Cardiac fibroblast (primary cell): Measurements from ENCODE around the gene PTPRN2.
"Not testable (repeated sequence)": the region's sequence is repeated elsewhere in the genome, so short reads cannot be mapped to it uniquely, and the experiment has no call there.

Source experiments
- DNase-seq, 2 donors: peaks; one replicate each; pipeline versions ENCODE4 v3.0.0 to v3.0.0-alpha.2; 2010; ENCODE audit warnings: low read depth in 2 of 2
- H3K4me3 ChIP-seq, 2 donors: replicated peaks in 1 of 2; 1 replicate in 1 of 2; 2 replicates in 1 of 2; pipeline ENCODE4 v1.5.1; 2011; ENCODE audit warnings: low read depth in 2 of 2, low read length in 2 of 2, mild to moderate bottlenecking in 2 of 2, moderate library complexity in 1 of 2
- CTCF ChIP-seq: IDR thresholded peaks from one replicate; pipeline ENCODE4 v1.5.1; 2011; ENCODE audit warnings: low read depth, mild to moderate bottlenecking, low read length, inconsistent platforms

Gene PTPRN2

GRCh38 chr7:158227258-158227984, 360.2 kb downstream of the PTPRN2 start:
- no peak for TF ChIP-seq CTCF
- no peak for DNase-seq
- no peak overlapping the region for H3K4me3 ChIP-seq

- no peak overlapping the region for H3K4me3 ChIP-seq
- no peak for DNase-seq
- no peak for TF ChIP-seq CTCF
Measured at GRCh38 chr7:158216198-158216597, 371.4 kb downstream of the PTPRN2 start.

- no peak overlapping the region for H3K4me3 ChIP-seq
- DNase-seq = no peak
- TF ChIP-seq CTCF = no peak
Measured at GRCh38 chr7:158209435-158209834, 378.2 kb downstream of the PTPRN2 start.

GRCh38 chr7:158206341-158206740, 381.3 kb downstream of the PTPRN2 start:
- DNase-seq = no peak
- TF ChIP-seq CTCF = no peak
- no peak overlapping the region for H3K4me3 ChIP-seq

- TF ChIP-seq CTCF = no peak
- DNase-seq = peak in 1 of 2 donors; percentile 2
Measured at GRCh38 chr7:158204453-158204852, 383.2 kb downstream of the PTPRN2 start.

GRCh38 chr7:158203948-158204347, 383.7 kb downstream of the PTPRN2 start:
- not testable (repeated sequence) for H3K4me3 ChIP-seq, DNase-seq

More at GRCh38 chr7:158204453-158204852, 383.2 kb downstream of the PTPRN2 start:
- no peak overlapping the region for H3K4me3 ChIP-seq

- H3K4me3 ChIP-seq = no peak overlapping the region
- DNase-seq = no peak
- no peak for TF ChIP-seq CTCF
Measured at GRCh38 chr7:158194365-158194900, 393.2 kb downstream of the PTPRN2 start.
